Measurements from ENCODE around the gene TRIM46.

DNA sequence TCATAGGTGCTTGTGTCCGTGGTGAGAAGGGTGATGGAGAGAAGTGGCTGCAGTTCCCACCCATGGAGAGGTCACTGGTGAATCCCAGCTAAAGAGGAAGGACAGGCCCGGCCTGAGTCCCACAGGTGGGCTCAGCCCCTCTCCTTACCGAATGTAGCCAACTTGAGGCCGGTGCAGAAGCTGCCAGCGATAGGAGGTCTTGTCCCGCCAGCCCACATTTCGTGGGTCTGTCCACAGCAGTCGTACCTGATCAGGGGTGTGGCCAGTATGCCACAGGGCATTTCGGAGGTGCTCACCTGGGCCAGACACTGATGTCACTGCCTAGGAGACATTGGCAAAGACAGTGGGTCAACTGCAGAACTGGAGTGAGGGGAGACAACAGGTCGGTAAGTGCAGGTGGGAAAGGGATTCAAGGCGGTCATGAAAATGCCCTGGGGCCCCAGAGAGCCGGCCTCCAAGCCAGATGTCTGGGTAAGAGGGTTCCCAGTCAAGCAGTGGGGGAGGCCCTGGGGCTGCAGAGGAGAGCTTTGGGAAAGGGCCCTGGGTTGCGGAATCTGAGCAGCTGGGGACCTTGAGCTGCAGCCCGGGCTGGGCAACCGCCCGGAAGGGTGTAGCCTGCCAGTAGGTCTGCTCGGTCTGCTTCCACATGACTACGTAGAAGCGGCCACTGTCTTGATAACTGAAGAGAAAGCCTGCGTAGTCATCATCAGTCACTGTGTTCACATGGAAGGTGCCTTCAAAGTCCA lies 23.4 kb downstream of the TRIM46 start:
- no peak for TF ChIP-seq SP1 (IDR thresholded peaks at IDR 0.05)
- no peak for TF ChIP-seq BHLHE40 (IDR thresholded peaks at IDR 0.05; ENCODE audit: borderline replicate concordance)
- no peak for TF ChIP-seq ZNF384 (IDR thresholded peaks at IDR 0.05)
